AG09309 (cell line): ENCODE measurements around the gene STIP1.

ENCODE experiments used
- DNase-seq: peaks from one replicate; pipeline ENCODE4 v3.0.0-alpha.2; 2010; ENCODE audit warnings: low read depth
- H3K4me3 ChIP-seq: 2 replicates; pipeline ENCODE4 v1.5.1; 2011; ENCODE audit warnings: mild to moderate bottlenecking, low read depth, low read length, moderate library complexity; ENCODE audit not compliant: control insufficient read depth
- TF ChIP-seq, protein P1 (sequence below): IDR thresholded peaks from 2 replicates; pipeline ENCODE4 v1.5.1; 2011; ENCODE audit warnings: mild to moderate bottlenecking, low read depth, low read length, inconsistent platforms; ENCODE audit not compliant: insufficient read depth, control insufficient read depth; ENCODE audit errors: missing control alignments

The STIP1 gene

GRCh38 chr11:64249563-64250414 lies 63.8 kb downstream of the STIP1 start:
- no peak overlapping the region for H3K4me3 ChIP-seq
- DNase-seq: no peak
- TF ChIP-seq, protein P1, sequence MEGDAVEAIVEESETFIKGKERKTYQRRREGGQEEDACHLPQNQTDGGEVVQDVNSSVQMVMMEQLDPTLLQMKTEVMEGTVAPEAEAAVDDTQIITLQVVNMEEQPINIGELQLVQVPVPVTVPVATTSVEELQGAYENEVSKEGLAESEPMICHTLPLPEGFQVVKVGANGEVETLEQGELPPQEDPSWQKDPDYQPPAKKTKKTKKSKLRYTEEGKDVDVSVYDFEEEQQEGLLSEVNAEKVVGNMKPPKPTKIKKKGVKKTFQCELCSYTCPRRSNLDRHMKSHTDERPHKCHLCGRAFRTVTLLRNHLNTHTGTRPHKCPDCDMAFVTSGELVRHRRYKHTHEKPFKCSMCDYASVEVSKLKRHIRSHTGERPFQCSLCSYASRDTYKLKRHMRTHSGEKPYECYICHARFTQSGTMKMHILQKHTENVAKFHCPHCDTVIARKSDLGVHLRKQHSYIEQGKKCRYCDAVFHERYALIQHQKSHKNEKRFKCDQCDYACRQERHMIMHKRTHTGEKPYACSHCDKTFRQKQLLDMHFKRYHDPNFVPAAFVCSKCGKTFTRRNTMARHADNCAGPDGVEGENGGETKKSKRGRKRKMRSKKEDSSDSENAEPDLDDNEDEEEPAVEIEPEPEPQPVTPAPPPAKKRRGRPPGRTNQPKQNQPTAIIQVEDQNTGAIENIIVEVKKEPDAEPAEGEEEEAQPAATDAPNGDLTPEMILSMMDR: no peak

- DNase-seq: no peak
- TF ChIP-seq, protein P1: no peak
- H3K4me3 ChIP-seq: peak overlapping the region; percentile 66
Observed at GRCh38 chr11:64250415-64251015, 64.5 kb downstream of the STIP1 start.

DNA sequence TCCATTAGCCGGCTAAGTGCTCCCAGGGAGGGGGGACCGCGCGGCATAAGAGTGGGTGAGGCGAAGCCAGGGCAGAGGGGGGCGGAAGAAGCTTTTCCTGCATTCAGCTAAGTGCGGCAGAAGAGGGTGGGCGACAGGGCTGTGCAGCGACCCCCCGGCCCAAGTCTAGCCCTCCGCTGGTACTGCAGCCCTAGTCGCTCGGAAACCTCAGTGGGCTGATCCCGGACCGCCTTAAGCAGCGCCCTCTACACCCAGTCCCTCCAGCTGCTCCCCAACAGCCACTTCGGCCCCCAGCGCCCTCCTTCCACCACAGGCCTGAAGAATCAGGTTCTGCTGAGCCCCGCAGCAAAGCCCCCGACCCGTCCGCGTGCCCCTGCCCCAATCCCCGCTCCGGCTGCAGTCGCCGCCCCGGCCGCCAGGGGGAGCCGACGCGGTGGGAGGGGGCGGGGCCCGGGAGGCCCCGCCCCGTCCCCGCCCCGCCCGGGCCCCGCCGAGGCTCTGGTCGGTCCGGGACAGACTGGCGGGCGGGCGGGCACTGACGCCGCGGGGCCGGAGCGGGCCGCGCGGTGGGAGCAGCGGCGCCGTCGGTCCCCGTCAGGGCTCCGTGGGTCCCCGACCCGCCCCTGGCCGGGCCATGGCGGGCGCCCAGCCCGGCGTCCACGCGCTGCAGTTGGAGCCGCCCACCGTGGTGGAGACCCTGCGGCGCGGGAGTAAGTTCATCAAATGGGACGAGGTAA lies 65.2 kb downstream of the STIP1 start, which contains the start of gene PLCB3:
Gene PLCB3 (plus strand): TSS at position 515 of the 737 bp plus-strand sequence. CDS start 120 bp downstream, at position 635.
- TF ChIP-seq, protein P1: peak; percentile 50
- peak within 1 kb of the TSS; percentile 92 for H3K4me3 ChIP-seq
- DNase-seq: no peak

GRCh38 chr11:64251753-64252002 lies 65.7 kb downstream of the STIP1 start:
- TF ChIP-seq, protein P1: no peak
- DNase-seq: no peak
- H3K4me3 ChIP-seq: peak overlapping the region; percentile 92

DNA sequence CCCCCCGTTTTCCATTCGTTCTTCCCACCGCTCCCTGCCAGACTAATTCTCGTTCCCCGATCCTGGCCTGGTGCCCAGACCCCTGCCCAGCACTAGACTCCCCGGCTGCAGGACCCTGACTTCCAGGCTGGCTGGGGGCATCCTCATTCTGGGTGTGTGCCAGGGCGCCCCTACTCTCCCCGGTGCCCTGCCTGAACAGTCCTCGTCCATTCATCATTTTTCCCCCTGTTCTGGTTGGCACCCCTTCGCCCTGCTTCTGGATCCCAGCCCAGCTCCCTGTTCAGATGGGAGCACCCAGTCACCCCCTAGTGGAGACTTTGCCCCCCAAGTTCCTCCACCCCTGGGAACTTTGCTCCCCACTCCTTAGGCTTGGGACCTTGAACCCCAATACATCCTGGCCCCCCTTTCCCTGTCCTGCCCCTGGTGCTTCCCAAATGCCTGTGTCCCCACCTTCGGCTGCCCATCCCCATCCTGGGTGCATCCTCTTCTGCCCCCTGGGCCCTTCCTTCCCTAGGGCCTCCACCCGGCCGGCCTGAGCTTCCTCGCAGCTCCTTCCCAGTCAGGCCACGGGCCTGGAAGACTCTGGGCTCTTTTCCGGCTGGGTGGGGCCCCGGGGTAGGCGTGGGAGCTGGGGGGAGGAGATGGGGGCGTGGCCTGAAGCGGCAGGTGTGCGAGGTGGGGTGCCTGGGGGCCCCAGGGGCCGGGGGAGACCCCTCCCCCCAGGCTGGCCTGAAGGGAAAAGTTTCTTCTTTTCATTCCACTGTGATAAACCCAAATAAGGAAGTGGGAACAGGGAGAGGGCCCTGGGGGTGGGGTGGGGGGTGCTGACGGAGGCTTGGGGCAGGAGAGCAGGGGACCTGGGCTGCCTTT lies 66.3 kb downstream of the STIP1 start:
- H3K4me3 ChIP-seq: peak overlapping the region; percentile 92
- no peak for DNase-seq
- TF ChIP-seq, protein P1: peak; percentile 58

DNA sequence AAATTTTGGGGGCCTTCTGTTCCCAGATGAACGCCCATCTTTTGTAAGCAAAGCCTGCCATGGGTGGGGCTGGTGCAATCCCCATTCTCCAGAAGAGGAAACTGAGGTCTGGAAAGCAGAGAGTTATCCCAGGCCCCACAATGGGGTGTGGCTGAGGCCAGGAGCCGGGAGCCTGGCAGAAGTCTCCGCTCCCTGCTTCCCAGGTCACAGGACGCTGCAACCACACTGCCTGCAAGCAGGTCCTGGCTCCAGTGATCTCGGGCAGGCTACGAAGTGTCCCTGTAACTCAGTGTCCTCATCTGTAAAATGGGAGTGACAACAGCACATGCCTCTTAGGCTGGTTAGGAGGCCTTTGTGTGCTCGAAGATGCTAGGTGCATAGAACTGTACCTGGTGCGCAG lies 67.1 kb downstream of the STIP1 start:
- H3K4me3 ChIP-seq: peak overlapping the region; percentile 92; the same call in 1 of the 2 replicates
- TF ChIP-seq, protein P1: no peak
- no peak for DNase-seq
